Purkinje cell (primary cell): ENCODE data around the gene NOS1AP. TPM values are rescaled to one million over a fixed set of nuclear protein-coding genes. Genes with fewer than 3 reads are reported as not detected.

Experiments used
- polyA plus RNA-seq: library from polyadenylated mRNA; unstranded; fragments of >200 nt; fragmentation: Nextera tagmentation; gene quantifications from 2 replicates; pipeline ENCODE4 v1.2.1, GENCODE V29; 2014

The NOS1AP gene
- polyA plus RNA-seq, result 0.69 and 4.8 TPM in 2 replicates

GRCh38 chr1:162069334-162070093, at the start of gene NOS1AP:
NOS1AP (plus strand) TSS chr1:162069691; CDS start chr1:162070178, 487 bp downstream.

GRCh38 chr1:162023547-162024501, 45.7 kb upstream of the NOS1AP start, which contains the start of gene OLFML2B:
OLFML2B (minus strand) TSS chr1:162023869; CDS start chr1:162023430, 439 bp downstream.

GRCh38 chr1:162376691-162377090, 307.2 kb downstream of the NOS1AP start, which contains the start of gene SPATA46:
SPATA46 (minus strand) TSS chr1:162376854; CDS start chr1:162376790, 64 bp downstream.

GRCh38 chr1:162381383-162381782, 311.9 kb downstream of the NOS1AP start, which contains the start of gene C1orf226:
C1orf226 (plus strand) TSS chr1:162381728; CDS start chr1:162381902, 174 bp downstream.

GRCh38 chr1:162412002-162412401, 342.5 kb downstream of the NOS1AP start, which contains the start of gene SH2D1B:
SH2D1B (minus strand) TSS chr1:162412136; CDS start chr1:162412016, 120 bp downstream.

Other genes starting within 250 kb of the NOS1AP start
- gene OLFML2B, start 45.8 kb upstream of the NOS1AP start, polyA plus RNA-seq, result 1.9 TPM in 1 of 2 replicates, not detected in the other